HG02759 (cell line): ENCODE measurements around the gene STARD3.
"Not testable (repeated sequence)": the region's sequence is repeated elsewhere in the genome, so short reads cannot be mapped to it uniquely, and the experiment has no call there.

Experiments used
- ATAC-seq: cut with Tn5 transposase; IDR thresholded peaks from one replicate; pipeline ENCODE4 v1.9.1; 2021; ENCODE audit warnings: mild to moderate bottlenecking, moderate library complexity; ENCODE audit not compliant: unreplicated experiment

STARD3 gene

GRCh38 chr17:39687101-39687545 lies 50.2 kb downstream of the STARD3 start:
- ATAC-seq, result no peak

- peak; percentile 94 for ATAC-seq
These were observed 50.9 kb downstream of the STARD3 start, which contains the start of gene PGAP3 for GRCh38 chr17:39687546-39688474. Gene PGAP3 (minus strand): TSS chr17:39688057. CDS start chr17:39688014, 43 bp downstream.

GRCh38 chr17:39688475-39688835 lies 51.5 kb downstream of the STARD3 start:
- no peak for ATAC-seq

- ATAC-seq, result no peak
These were observed 52.0 kb downstream of the STARD3 start for GRCh38 chr17:39688945-39689344.

- no peak for ATAC-seq
These were observed 57.6 kb downstream of the STARD3 start for GRCh38 chr17:39694593-39694992.

GRCh38 chr17:39695089-39695474 lies 58.1 kb downstream of the STARD3 start:
- no peak for ATAC-seq

- no peak for ATAC-seq
These were observed 59.8 kb downstream of the STARD3 start for GRCh38 chr17:39696731-39697130.

GRCh38 chr17:39697961-39698360 lies 61.0 kb downstream of the STARD3 start:
- no peak for ATAC-seq

- not testable (repeated sequence) for ATAC-seq
These were observed 62.3 kb downstream of the STARD3 start for GRCh38 chr17:39699157-39699817.

- ATAC-seq, result no peak
These were observed 62.8 kb downstream of the STARD3 start, which contains the start of gene ERBB2 for GRCh38 chr17:39699818-39700147. Gene ERBB2 (plus strand): TSS chr17:39700064. CDS start chr17:39700239, 175 bp downstream.

- no peak for ATAC-seq
These were observed 63.4 kb downstream of the STARD3 start for GRCh38 chr17:39700148-39700987.

GRCh38 chr17:39701012-39701783 lies 64.3 kb downstream of the STARD3 start:
- ATAC-seq, result no peak

GRCh38 chr17:39701784-39702422 lies 65.0 kb downstream of the STARD3 start:
- ATAC-seq, result no peak

GRCh38 chr17:39702901-39703893 lies 66.3 kb downstream of the STARD3 start:
- no peak for ATAC-seq

GRCh38 chr17:39703913-39704312 lies 67.0 kb downstream of the STARD3 start:
- ATAC-seq, result no peak

GRCh38 chr17:39704821-39705551 lies 68.0 kb downstream of the STARD3 start:
- no peak for ATAC-seq

GRCh38 chr17:39705786-39706348 lies 68.9 kb downstream of the STARD3 start:
- no peak for ATAC-seq

GRCh38 chr17:39706383-39706782 lies 69.4 kb downstream of the STARD3 start:
- ATAC-seq, result no peak
